Measurements from ENCODE around the gene CNTN2.

DNA sequence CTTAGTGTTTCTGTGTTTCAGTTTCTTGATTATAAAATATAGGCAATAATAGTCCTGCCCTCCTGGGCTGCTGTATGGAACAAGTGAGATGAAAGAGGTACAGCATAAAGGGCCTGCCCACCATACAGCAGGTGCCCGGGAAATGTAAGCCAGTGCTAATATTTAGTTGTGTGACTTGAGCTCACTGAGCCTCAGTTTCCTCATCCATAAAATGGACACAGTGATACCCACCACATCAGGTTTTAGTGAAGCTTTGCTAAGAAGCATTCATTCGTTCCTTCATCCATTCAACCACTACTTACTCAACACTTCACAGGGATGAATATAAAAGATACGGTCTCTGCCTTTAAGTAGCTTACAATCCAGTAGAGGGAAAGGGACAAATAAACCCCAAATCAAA, 19.9 kb downstream of the CNTN2 start:
- TF ChIP-seq EP300 (conservative IDR thresholded peaks at IDR 0.05; ENCODE audit: poor library complexity, severe bottlenecking) = no peak
- TF ChIP-seq, protein P1, sequence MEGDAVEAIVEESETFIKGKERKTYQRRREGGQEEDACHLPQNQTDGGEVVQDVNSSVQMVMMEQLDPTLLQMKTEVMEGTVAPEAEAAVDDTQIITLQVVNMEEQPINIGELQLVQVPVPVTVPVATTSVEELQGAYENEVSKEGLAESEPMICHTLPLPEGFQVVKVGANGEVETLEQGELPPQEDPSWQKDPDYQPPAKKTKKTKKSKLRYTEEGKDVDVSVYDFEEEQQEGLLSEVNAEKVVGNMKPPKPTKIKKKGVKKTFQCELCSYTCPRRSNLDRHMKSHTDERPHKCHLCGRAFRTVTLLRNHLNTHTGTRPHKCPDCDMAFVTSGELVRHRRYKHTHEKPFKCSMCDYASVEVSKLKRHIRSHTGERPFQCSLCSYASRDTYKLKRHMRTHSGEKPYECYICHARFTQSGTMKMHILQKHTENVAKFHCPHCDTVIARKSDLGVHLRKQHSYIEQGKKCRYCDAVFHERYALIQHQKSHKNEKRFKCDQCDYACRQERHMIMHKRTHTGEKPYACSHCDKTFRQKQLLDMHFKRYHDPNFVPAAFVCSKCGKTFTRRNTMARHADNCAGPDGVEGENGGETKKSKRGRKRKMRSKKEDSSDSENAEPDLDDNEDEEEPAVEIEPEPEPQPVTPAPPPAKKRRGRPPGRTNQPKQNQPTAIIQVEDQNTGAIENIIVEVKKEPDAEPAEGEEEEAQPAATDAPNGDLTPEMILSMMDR (IDR thresholded peaks at IDR 0.05; ENCODE audit: poor library complexity, severe bottlenecking) = no peak
- TF ChIP-seq POLR2AphosphoS5 (IDR thresholded peaks at IDR 0.05) = no peak
- TF ChIP-seq EZH2 (IDR thresholded peaks at IDR 0.05; ENCODE audit: borderline replicate concordance, insufficient read depth, low read length, poor library complexity, severe bottlenecking) = no peak
- TF ChIP-seq TAF1 (IDR thresholded peaks at IDR 0.05; ENCODE audit: low read depth) = no peak
- TF ChIP-seq, protein P2, sequence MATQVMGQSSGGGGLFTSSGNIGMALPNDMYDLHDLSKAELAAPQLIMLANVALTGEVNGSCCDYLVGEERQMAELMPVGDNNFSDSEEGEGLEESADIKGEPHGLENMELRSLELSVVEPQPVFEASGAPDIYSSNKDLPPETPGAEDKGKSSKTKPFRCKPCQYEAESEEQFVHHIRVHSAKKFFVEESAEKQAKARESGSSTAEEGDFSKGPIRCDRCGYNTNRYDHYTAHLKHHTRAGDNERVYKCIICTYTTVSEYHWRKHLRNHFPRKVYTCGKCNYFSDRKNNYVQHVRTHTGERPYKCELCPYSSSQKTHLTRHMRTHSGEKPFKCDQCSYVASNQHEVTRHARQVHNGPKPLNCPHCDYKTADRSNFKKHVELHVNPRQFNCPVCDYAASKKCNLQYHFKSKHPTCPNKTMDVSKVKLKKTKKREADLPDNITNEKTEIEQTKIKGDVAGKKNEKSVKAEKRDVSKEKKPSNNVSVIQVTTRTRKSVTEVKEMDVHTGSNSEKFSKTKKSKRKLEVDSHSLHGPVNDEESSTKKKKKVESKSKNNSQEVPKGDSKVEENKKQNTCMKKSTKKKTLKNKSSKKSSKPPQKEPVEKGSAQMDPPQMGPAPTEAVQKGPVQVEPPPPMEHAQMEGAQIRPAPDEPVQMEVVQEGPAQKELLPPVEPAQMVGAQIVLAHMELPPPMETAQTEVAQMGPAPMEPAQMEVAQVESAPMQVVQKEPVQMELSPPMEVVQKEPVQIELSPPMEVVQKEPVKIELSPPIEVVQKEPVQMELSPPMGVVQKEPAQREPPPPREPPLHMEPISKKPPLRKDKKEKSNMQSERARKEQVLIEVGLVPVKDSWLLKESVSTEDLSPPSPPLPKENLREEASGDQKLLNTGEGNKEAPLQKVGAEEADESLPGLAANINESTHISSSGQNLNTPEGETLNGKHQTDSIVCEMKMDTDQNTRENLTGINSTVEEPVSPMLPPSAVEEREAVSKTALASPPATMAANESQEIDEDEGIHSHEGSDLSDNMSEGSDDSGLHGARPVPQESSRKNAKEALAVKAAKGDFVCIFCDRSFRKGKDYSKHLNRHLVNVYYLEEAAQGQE (IDR thresholded peaks at IDR 0.05; ENCODE audit: borderline replicate concordance) = no peak
- no peak for TF ChIP-seq MXI1 (conservative IDR thresholded peaks at IDR 0.05; ENCODE audit: poor library complexity, severe bottlenecking)

All from neural cell (in vitro differentiated cells).